ENCODE results near the gene DCTN5.

DNA sequence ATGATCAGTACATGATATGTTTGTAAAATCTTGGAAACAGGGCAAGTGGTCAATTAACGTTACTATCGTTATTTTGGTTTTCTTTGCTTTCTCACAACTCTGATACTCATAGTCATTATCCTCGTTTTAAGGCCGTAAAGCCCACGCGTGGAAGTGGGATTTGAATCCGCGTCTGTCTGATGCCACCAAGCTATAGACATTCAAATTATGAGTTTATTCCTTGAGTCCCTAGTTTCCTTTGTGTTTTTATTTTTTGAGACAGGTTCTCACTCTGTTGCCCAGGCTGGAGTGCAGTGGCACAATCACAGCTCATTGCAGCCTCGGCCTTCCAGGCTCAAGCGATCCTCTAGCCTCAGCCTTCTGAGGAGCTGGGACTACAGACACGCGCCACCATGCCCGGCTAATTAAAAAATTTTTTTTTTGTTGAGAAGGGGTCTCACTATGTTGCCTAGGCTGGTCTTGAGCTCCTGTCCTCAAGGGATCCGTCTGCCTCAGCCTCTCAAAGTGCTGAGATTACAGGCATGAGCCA, 1.0 kb downstream of the DCTN5 start:
- TF ChIP-seq, protein P1, sequence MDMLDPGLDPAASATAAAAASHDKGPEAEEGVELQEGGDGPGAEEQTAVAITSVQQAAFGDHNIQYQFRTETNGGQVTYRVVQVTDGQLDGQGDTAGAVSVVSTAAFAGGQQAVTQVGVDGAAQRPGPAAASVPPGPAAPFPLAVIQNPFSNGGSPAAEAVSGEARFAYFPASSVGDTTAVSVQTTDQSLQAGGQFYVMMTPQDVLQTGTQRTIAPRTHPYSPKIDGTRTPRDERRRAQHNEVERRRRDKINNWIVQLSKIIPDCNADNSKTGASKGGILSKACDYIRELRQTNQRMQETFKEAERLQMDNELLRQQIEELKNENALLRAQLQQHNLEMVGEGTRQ (IDR thresholded peaks at IDR 0.05; ENCODE audit: low read depth, low read length): no peak
- TF ChIP-seq, protein P1 (CRISPR knock-in tag; IDR thresholded peaks at IDR 0.05; ENCODE audit: borderline replicate concordance): no peak
- no peak for TF ChIP-seq ZFP36 (IDR thresholded peaks at IDR 0.05; ENCODE audit: borderline replicate concordance, low read depth, low read length, partially characterized antibody)
- TF ChIP-seq GABPB1 (CRISPR knock-in tag; IDR thresholded peaks at IDR 0.05): no peak
- TF ChIP-seq EZH2 (conservative IDR thresholded peaks at IDR 0.05; ENCODE audit: low read depth, low read length): no peak
